ENCODE data around the gene CLIC1. TPM values are rescaled to one million over a fixed set of nuclear protein-coding genes. Genes with fewer than 3 reads are reported as not detected.
A peak's percentile ranks its signal among the peaks of the same experiment; 100 is the strongest.

Gene CLIC1
- total and polyA plus RNA-seq, 2 donors (not counting 1 experiment from before 2014, with no cell fraction given): 216 to 290 TPM

DNA sequence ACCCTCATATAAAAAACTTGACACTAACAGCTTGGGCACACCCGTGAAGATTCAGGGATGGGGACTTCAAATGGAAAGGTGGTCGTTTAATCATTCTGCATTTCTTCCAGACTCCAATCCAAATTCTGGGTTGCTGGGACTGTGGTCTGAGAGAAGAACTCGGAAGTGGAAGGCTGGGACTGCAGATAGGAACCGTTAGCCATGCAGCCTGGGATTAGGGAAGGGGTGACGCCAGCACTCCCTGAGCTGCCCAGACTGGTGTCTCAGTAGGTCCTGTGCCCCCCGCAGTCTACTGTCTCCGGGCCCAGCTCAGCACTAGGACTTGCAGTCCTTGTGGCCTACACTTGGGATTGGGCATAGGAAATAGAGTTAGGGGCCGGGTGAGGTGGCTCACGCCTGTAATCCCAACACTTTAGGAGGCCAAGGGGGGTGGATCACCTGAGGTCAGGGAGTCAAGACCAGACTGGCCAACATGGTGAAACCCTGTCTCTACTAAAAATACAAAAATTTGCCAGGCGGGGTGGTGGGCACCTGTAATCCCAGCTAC is 511 bp upstream of the CLIC1 start:
- H3K9me3 ChIP-seq (ENCODE audit: control extremely low read depth in 1 of 3, control insufficient read depth in 2 of 3, insufficient read depth in 1 of 3, low read length in 2 of 3): no peaks in the 10 kb centered on the region
- DNase-seq: peak; percentile 36
- ChIA-PET POLR2A (interaction anchor here (0.8 to 3.1 kb wide), 6 partner anchors 9 to 91 kb away, joined by 4 to 16 read pairs (median 5); partner anchors contain the start of genes ABHD16A, BAG6, CSNK2B and HSPA1B), CTCF (interaction anchor here (0.6 to 7.8 kb wide), 8 partner anchors 8 to 127 kb away, joined by 3 to 90 read pairs (median 22); partner anchors contain the start of genes DDAH2, LSM2 and NEU1)
- no peak for TF ChIP-seq EZH2 (IDR thresholded peaks at IDR 0.05; ENCODE audit: borderline replicate concordance, insufficient read depth, low read depth, low read length, poor library complexity, severe bottlenecking)
- TF ChIP-seq, protein P1, sequence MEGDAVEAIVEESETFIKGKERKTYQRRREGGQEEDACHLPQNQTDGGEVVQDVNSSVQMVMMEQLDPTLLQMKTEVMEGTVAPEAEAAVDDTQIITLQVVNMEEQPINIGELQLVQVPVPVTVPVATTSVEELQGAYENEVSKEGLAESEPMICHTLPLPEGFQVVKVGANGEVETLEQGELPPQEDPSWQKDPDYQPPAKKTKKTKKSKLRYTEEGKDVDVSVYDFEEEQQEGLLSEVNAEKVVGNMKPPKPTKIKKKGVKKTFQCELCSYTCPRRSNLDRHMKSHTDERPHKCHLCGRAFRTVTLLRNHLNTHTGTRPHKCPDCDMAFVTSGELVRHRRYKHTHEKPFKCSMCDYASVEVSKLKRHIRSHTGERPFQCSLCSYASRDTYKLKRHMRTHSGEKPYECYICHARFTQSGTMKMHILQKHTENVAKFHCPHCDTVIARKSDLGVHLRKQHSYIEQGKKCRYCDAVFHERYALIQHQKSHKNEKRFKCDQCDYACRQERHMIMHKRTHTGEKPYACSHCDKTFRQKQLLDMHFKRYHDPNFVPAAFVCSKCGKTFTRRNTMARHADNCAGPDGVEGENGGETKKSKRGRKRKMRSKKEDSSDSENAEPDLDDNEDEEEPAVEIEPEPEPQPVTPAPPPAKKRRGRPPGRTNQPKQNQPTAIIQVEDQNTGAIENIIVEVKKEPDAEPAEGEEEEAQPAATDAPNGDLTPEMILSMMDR (IDR thresholded peaks at IDR 0.05): no peak
- peaks cover 53 to 57% of the 10 kb centered on the region in 2 donors for H3K4me1 ChIP-seq (ENCODE audit: control insufficient read depth in 2 of 2, insufficient read depth in 2 of 2, low read length in 2 of 2)
- H2AFZ ChIP-seq (ENCODE audit: insufficient read depth, low read depth, low read length, poor library complexity, severe bottlenecking): peak overlapping the region; percentile 63
- H3K79me2 ChIP-seq (ENCODE audit: control insufficient read depth, insufficient read depth, low read length): peaks cover 57% of the 10 kb centered on the region
- Mint-ChIP-seq H3K4me3 (peak overlapping the region; percentile 100), H3K27me3 (no peaks in the 10 kb centered on the region), H3K27ac (peak overlapping the region; percentile 91), H3K9me3 (ENCODE audit: insufficient read depth) (no peaks in the 10 kb centered on the region), H3K4me1 (peaks cover 80% of the 10 kb centered on the region)
- peak overlapping the region; percentile 81 to 96 for H3K27ac ChIP-seq (ENCODE audit: low read length in 2 of 2)
- H3K4me2 ChIP-seq (replicated peaks; ENCODE audit: low read depth, low read length, poor library complexity, severe bottlenecking): peak overlapping the region; percentile 82
- peaks cover 7% of the 10 kb centered on the region for H4K20me1 ChIP-seq (ENCODE audit: control insufficient read depth, insufficient read depth, low read length, poor library complexity, severe bottlenecking)
- 8% methylated on average over 7 of the region's 10 CpGs for WGBS (ENCODE audit: insufficient coverage)
- ATAC-seq (ENCODE audit: low read depth): no peak
- intact Hi-C loops (cut with micrococcal nuclease): loop anchor here (5.0 to 10.0 kb wide), 5 partner anchors 70 to 458 kb away; partner anchors contain the start of genes CSNK2B, DDX39B, DXO and EHMT2
- peak overlapping the region; percentile 73 to 99 (median 87) for H3K4me3 ChIP-seq (ENCODE audit: control extremely low read depth in 1 of 5, extremely low read depth in 1 of 5, insufficient read depth in 1 of 5, low read depth in 2 of 5, low read length in 4 of 5)
- H3K9ac ChIP-seq (ENCODE audit: low read length): peak overlapping the region; percentile 91
- peaks cover 2 to 25% of the 10 kb centered on the region in 2 experiments for H3K36me3 ChIP-seq (replicated peaks in 1 of 2; ENCODE audit: control extremely low read depth in 1 of 2, control insufficient read depth in 1 of 2, extremely low read depth in 1 of 2, insufficient read depth in 2 of 2, low read length in 1 of 2)
- H3K27me3 ChIP-seq (replicated peaks in 1 of 4; ENCODE audit: control extremely low read depth in 1 of 4, control insufficient read depth in 3 of 4, insufficient read depth in 4 of 4, low read length in 3 of 4): no peaks in the 10 kb centered on the region
